Naive thymus-derived CD8-positive, alpha-beta T cell (primary cell): Measurements from ENCODE around the gene MARCHF11. TPM values are rescaled to one million over a fixed set of nuclear protein-coding genes. Genes with fewer than 3 reads are reported as not detected.

Experiments
- ATAC-seq, 2 donors: fragments of 150-1000 bp; cut with Tn5 transposase in 1 of 2; sonication (Bioruptor Pico), chemical (Tn5 transposase) in 1 of 2; 1 replicate in 1 of 2; 2 replicates in 1 of 2; pipeline ENCODE4 v1.10.0; 2021; ENCODE audit warnings: mild to moderate bottlenecking in 2 of 2, moderate library complexity in 2 of 2
- POLR2A ChIA-PET: fragments of 350-600 bp; sonication (Branson Sonifier 250); formaldehyde crosslinking; loops from one replicate; lab custom pipeline; 2021; ENCODE audit warnings: antibody characterized with exemption; lab: Charles Lee
- DNase-seq, 10 donors: peaks; one replicate each; pipeline versions ENCODE4 v3.0.0 to v3.0.0-alpha.2; 2020 to 2022
- H3K27ac Mint-ChIP-seq, 10 donors: one replicate each; pipeline ENCODE4 v1.8.0; 2020 to 2022; ENCODE audit warnings: mild to moderate bottlenecking in 10 of 10, mixed read lengths in 10 of 10, moderate library complexity in 4 of 10, inconsistent platforms in 1 of 10
- H3K27me3 Mint-ChIP-seq, 5 donors: one replicate each; pipeline ENCODE4 v1.8.0; 2021 to 2022; ENCODE audit warnings: mixed read lengths in 5 of 5
- H3K36me3 Mint-ChIP-seq, 3 donors: one replicate each; pipeline ENCODE4 v1.8.0; 2020 to 2022; ENCODE audit warnings: mixed read lengths in 3 of 3, mild to moderate bottlenecking in 2 of 3, inconsistent platforms in 1 of 3
- H3K4me1 Mint-ChIP-seq, 4 donors: one replicate each; pipeline ENCODE4 v1.8.0; 2021 to 2022; ENCODE audit warnings: mixed read lengths in 4 of 4
- H3K4me3 Mint-ChIP-seq, 10 donors: one replicate each; pipeline ENCODE4 v1.8.0; 2020 to 2022; ENCODE audit warnings: mild to moderate bottlenecking in 10 of 10, mixed read lengths in 10 of 10, moderate library complexity in 6 of 10, inconsistent platforms in 1 of 10
- H3K9me3 Mint-ChIP-seq, 9 donors: one replicate each; pipeline ENCODE4 v1.8.0; 2020 to 2022; ENCODE audit warnings: mixed read lengths in 9 of 9, mild to moderate bottlenecking in 3 of 9, inconsistent platforms in 1 of 9, moderate library complexity in 1 of 9
- polyA plus RNA-seq, 3 donors: library from polyadenylated mRNA; unstranded; fragments of 300-500 nt; fragmentation: Illumina TruSeq; gene quantifications; one replicate each; pipeline ENCODE4 v1.2.3, GENCODE V29; 2021
- total RNA-seq, 8 experiments: library from RNA in 2 of 8; stranded (reverse) in 2 of 8; gene quantifications; one replicate each; pipeline ENCODE4 v1.2.3 and lab custom pipeline; 2021 to 2026

MARCHF11 gene
- total and polyA plus RNA-seq, 5 experiments from 2014 or later: not detected

- POLR2A ChIA-PET: no interaction called here
- Mint-ChIP-seq H3K4me3 (no peak overlapping the region), H3K4me1 (no peaks in the 10 kb centered on the region), H3K9me3 (peaks cover 0 to 17% (median under 1%) of the 10 kb centered on the region in 9 donors), H3K36me3 (no peaks in the 10 kb centered on the region), H3K27ac (no peak overlapping the region), H3K27me3 (peaks cover 0 to 10% (median 0%) of the 10 kb centered on the region in 5 donors)
- DNase-seq (no peak), ATAC-seq (no peak)
These were observed 51.6 kb downstream of the MARCHF11 start for GRCh38 chr5:16127865-16128544.

GRCh38 chr5:16120579-16120978 lies 59.0 kb downstream of the MARCHF11 start:
- peaks cover 0 to 4% (median 0%) of the 10 kb centered on the region in 3 donors for H3K36me3 Mint-ChIP-seq
- no peak for DNase-seq
- POLR2A ChIA-PET: no interaction called here

GRCh38 chr5:16119790-16120189 lies 59.8 kb downstream of the MARCHF11 start:
- Mint-ChIP-seq H3K4me3 (no peak overlapping the region), H3K36me3 (peaks cover 0 to 4% (median 0%) of the 10 kb centered on the region in 3 donors), H3K27me3 (peaks cover 0 to 29% (median 0%) of the 10 kb centered on the region in 5 donors), H3K27ac (no peak overlapping the region), H3K4me1 (no peaks in the 10 kb centered on the region), H3K9me3 (peaks cover 0 to 37% (median 3%) of the 10 kb centered on the region in 9 donors)
- ATAC-seq: no peak
- DNase-seq: no peak
- POLR2A ChIA-PET: no interaction called here

More at GRCh38 chr5:16120579-16120978, 59.0 kb downstream of the MARCHF11 start:
- ATAC-seq: no peak
- peaks cover 0 to 37% (median 3%) of the 10 kb centered on the region in 9 donors for H3K9me3 Mint-ChIP-seq
- H3K4me1 Mint-ChIP-seq: no peaks in the 10 kb centered on the region
- no peak overlapping the region for H3K4me3 Mint-ChIP-seq
- H3K27me3 Mint-ChIP-seq: peaks cover 0 to 29% (median 0%) of the 10 kb centered on the region in 5 donors
- H3K27ac Mint-ChIP-seq: no peak overlapping the region

- DNase-seq: no peak
- Mint-ChIP-seq H3K27ac (no peak overlapping the region), H3K4me1 (no peaks in the 10 kb centered on the region), H3K27me3 (peaks cover 0 to 13% (median 2%) of the 10 kb centered on the region in 5 donors), H3K4me3 (no peak overlapping the region), H3K36me3 (peaks cover 0 to 9% (median 0%) of the 10 kb centered on the region in 3 donors), H3K9me3 (peaks cover 0 to 32% (median 10%) of the 10 kb centered on the region in 9 donors)
- POLR2A ChIA-PET: no interaction called here
- ATAC-seq: no peak
These were observed 64.5 kb downstream of the MARCHF11 start for GRCh38 chr5:16115140-16115539.

- H3K4me3 Mint-ChIP-seq: no peak overlapping the region
- peaks cover 5 to 35% (median 11%) of the 10 kb centered on the region in 9 donors for H3K9me3 Mint-ChIP-seq
- no peaks in the 10 kb centered on the region for H3K4me1 Mint-ChIP-seq
- DNase-seq (no peak), ATAC-seq (no peak)
- H3K27me3 Mint-ChIP-seq: peaks cover 0 to 2% (median 0%) of the 10 kb centered on the region in 5 donors
- no peak overlapping the region for H3K27ac Mint-ChIP-seq
- POLR2A ChIA-PET: no interaction called here
- peaks cover 0 to 9% (median 0%) of the 10 kb centered on the region in 3 donors for H3K36me3 Mint-ChIP-seq
These were observed 71.2 kb downstream of the MARCHF11 start for GRCh38 chr5:16108418-16108817.

GRCh38 chr5:16104961-16105360 lies 74.6 kb downstream of the MARCHF11 start:
- Mint-ChIP-seq H3K36me3 (peaks cover 0 to 3% (median 0%) of the 10 kb centered on the region in 3 donors), H3K27ac (no peak overlapping the region), H3K4me1 (no peaks in the 10 kb centered on the region), H3K9me3 (peaks cover 4 to 33% (median 17%) of the 10 kb centered on the region in 9 donors), H3K27me3 (peaks cover 0 to 3% (median 0%) of the 10 kb centered on the region in 5 donors), H3K4me3 (no peak overlapping the region)
- no peak for ATAC-seq
- no peak for DNase-seq
- POLR2A ChIA-PET: no interaction called here

GRCh38 chr5:16095612-16096011 lies 84.0 kb downstream of the MARCHF11 start:
- H3K27me3 Mint-ChIP-seq: peaks cover 1 to 19% (median 8%) of the 10 kb centered on the region in 5 donors
- H3K4me1 Mint-ChIP-seq: no peaks in the 10 kb centered on the region
- ATAC-seq (no peak), DNase-seq (no peak)
- H3K36me3 Mint-ChIP-seq: no peaks in the 10 kb centered on the region
- no peak overlapping the region for H3K27ac Mint-ChIP-seq
- H3K4me3 Mint-ChIP-seq: no peak overlapping the region
- peaks cover 0 to 6% (median 0%) of the 10 kb centered on the region in 9 donors for H3K9me3 Mint-ChIP-seq
- POLR2A ChIA-PET: no interaction called here

GRCh38 chr5:16090270-16090669 lies 89.3 kb downstream of the MARCHF11 start:
- no peak for ATAC-seq
- no peak for DNase-seq
- no peaks in the 10 kb centered on the region for H3K36me3 Mint-ChIP-seq
- POLR2A ChIA-PET: no interaction called here
- no peaks in the 10 kb centered on the region for H3K4me1 Mint-ChIP-seq
- peaks cover 0 to 3% (median 0%) of the 10 kb centered on the region in 9 donors for H3K9me3 Mint-ChIP-seq
- no peak overlapping the region for H3K27ac Mint-ChIP-seq
- H3K27me3 Mint-ChIP-seq: peaks cover 0 to 8% (median 6%) of the 10 kb centered on the region in 5 donors
- H3K4me3 Mint-ChIP-seq: no peak overlapping the region

GRCh38 chr5:16082982-16083381 lies 96.6 kb downstream of the MARCHF11 start:
- POLR2A ChIA-PET: no interaction called here
- DNase-seq (no peak), ATAC-seq (no peak)
- H3K9me3 Mint-ChIP-seq: peaks cover 0 to 26% (median 0%) of the 10 kb centered on the region in 9 donors
- H3K27ac Mint-ChIP-seq: no peak overlapping the region
- H3K36me3 Mint-ChIP-seq: no peaks in the 10 kb centered on the region
- H3K4me3 Mint-ChIP-seq: no peak overlapping the region
- no peaks in the 10 kb centered on the region for H3K4me1 Mint-ChIP-seq
- peaks cover 0 to 30% (median 13%) of the 10 kb centered on the region in 5 donors for H3K27me3 Mint-ChIP-seq

- DNase-seq: no peak
- Mint-ChIP-seq H3K27ac (no peak overlapping the region), H3K9me3 (peaks cover 0 to 26% (median 0%) of the 10 kb centered on the region in 9 donors), H3K4me1 (no peaks in the 10 kb centered on the region), H3K4me3 (no peak overlapping the region), H3K36me3 (no peaks in the 10 kb centered on the region), H3K27me3 (peaks cover 0 to 30% (median 13%) of the 10 kb centered on the region in 5 donors)
- no peak for ATAC-seq
- POLR2A ChIA-PET: no interaction called here
These were observed 97.5 kb downstream of the MARCHF11 start for GRCh38 chr5:16082053-16082452.

GRCh38 chr5:16081376-16081955 lies 98.1 kb downstream of the MARCHF11 start:
- POLR2A ChIA-PET: no interaction called here
- H3K4me3 Mint-ChIP-seq: no peak overlapping the region
- H3K27me3 Mint-ChIP-seq: peaks cover 0 to 30% (median 13%) of the 10 kb centered on the region in 5 donors
- DNase-seq (no peak), ATAC-seq (no peak)
- H3K9me3 Mint-ChIP-seq: peaks cover 0 to 26% (median 0%) of the 10 kb centered on the region in 9 donors
- no peaks in the 10 kb centered on the region for H3K4me1 Mint-ChIP-seq
- H3K27ac Mint-ChIP-seq: no peak overlapping the region
- no peaks in the 10 kb centered on the region for H3K36me3 Mint-ChIP-seq

- DNase-seq (no peak), ATAC-seq (no peak)
- Mint-ChIP-seq H3K9me3 (peaks cover 0 to 26% (median 0%) of the 10 kb centered on the region in 9 donors), H3K36me3 (no peaks in the 10 kb centered on the region), H3K4me3 (no peak overlapping the region), H3K27ac (no peak overlapping the region), H3K4me1 (no peaks in the 10 kb centered on the region), H3K27me3 (peaks cover 0 to 27% (median 11%) of the 10 kb centered on the region in 5 donors)
- POLR2A ChIA-PET: no interaction called here
These were observed 102.9 kb downstream of the MARCHF11 start for GRCh38 chr5:16076657-16077056.

GRCh38 chr5:16074358-16074757 lies 105.2 kb downstream of the MARCHF11 start:
- DNase-seq (no peak), ATAC-seq (no peak)
- POLR2A ChIA-PET: no interaction called here
- Mint-ChIP-seq H3K4me3 (no peak overlapping the region), H3K27ac (no peak overlapping the region), H3K9me3 (peaks cover 0 to 8% (median 0%) of the 10 kb centered on the region in 9 donors), H3K4me1 (no peaks in the 10 kb centered on the region), H3K36me3 (no peaks in the 10 kb centered on the region), H3K27me3 (peaks cover 0 to 8% (median 2%) of the 10 kb centered on the region in 5 donors)
